SJCRH30 (cell line): ENCODE results near the gene RPL35. TPM values are rescaled to one million over a fixed set of nuclear protein-coding genes. Genes with fewer than 3 reads are reported as not detected.

Source experiments
- DNase-seq, 2 experiments: peaks; one replicate each; pipeline ENCODE4 v3.0.0-alpha.2; 2015 to 2020
- H3K27ac ChIP-seq: fragments of 250-450 bp; sonication (Bioruptor Pico); 2 replicates; pipeline ENCODE4 v1.5.1; 2020; ENCODE audit warnings: mild to moderate bottlenecking, moderate library complexity
- H3K27me3 ChIP-seq: fragments of 250-450 bp; sonication (Bioruptor Pico); 2 replicates; pipeline ENCODE4 v1.5.1; 2020; ENCODE audit warnings: mild to moderate bottlenecking, moderate library complexity
- H3K36me3 ChIP-seq: fragments of 250-450 bp; sonication (Bioruptor Pico); 2 replicates; pipeline ENCODE4 v1.5.1; 2020; ENCODE audit warnings: mild to moderate bottlenecking, moderate library complexity
- H3K4me1 ChIP-seq: fragments of 250-450 bp; sonication (Bioruptor Pico); 2 replicates; pipeline ENCODE4 v1.5.1; 2020; ENCODE audit warnings: mild to moderate bottlenecking, moderate library complexity
- H3K4me3 ChIP-seq: fragments of 250-450 bp; sonication (Bioruptor Pico); 2 replicates; pipeline ENCODE4 v1.5.1; 2020; ENCODE audit warnings: mild to moderate bottlenecking, moderate library complexity
- H3K9me3 ChIP-seq: fragments of 250-450 bp; sonication (Bioruptor Pico); replicated peaks from 2 replicates; pipeline ENCODE4 v1.5.1; 2020; ENCODE audit warnings: mild to moderate bottlenecking, moderate library complexity
- total RNA-seq: library from RNA; depleted of rRNA; stranded (reverse); fragments of >200 nt; shearing (Covaris generic); gene quantifications from 2 replicates; pipeline ENCODE4 v1.2.3, GENCODE V29; 2014; rRNA removed

The RPL35 gene
- total RNA-seq, 1 experiment from 2014 or later = 3,495 TPM

DNA sequence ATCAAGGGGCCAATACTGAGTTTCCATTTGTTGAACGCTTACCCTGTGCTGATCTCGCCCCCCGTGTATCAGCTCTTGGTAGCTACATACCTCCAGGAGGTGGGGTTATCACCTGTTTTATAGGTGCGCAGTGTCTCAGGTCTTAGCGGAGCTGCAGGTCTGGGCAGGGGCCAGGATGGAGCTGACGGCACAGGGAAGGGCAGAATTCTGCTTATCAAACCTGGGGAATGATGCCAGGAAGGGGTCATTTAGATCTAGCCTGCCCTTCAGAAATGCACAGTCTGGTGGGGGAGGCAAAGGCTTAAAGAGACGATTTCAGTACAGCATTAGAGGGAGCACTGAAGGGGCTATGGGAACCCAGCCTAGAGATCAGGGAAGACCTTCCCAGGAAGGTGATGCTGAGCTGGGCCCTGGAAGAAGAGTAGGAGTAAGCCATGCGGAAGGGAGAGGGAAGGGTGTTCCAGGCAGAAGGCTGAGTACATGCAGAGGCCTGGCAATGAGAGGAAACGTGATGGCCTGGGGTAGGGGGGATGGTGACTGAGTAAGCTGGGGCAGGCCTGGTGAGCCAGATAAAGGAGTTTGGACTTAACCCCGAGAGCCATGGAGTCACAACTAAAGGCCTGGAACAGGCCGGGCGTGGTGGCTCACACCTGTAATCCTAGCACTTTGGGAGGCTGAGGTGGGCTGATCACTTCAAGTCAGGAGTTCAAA lies 53.4 kb downstream of the RPL35 start:
- Histone ChIP-seq H3K36me3 (no peaks in the 10 kb centered on the region), H3K4me1 (peaks cover 49% of the 10 kb centered on the region), H3K4me3 (no peak overlapping the region), H3K27ac (no peak overlapping the region), H3K9me3 (no peaks in the 10 kb centered on the region), H3K27me3 (no peaks in the 10 kb centered on the region)
- no peak for DNase-seq

Other genes starting within 250 kb of the RPL35 start
- 5.1 and 6.0 TPM in 2 replicates for gene NR6A1, start 90.6 kb downstream of the RPL35 start, total RNA-seq
- gene OLFML2A, start 84.8 kb downstream of the RPL35 start, total RNA-seq = 11.8 and 13.4 TPM in 2 replicates
- gene WDR38, start 8.5 kb downstream of the RPL35 start, total RNA-seq = not detected in 2 replicates
- gene ARPC5L, start 173 bp upstream of the RPL35 start, total RNA-seq = 54.0 and 58.5 TPM in 2 replicates
- 10.1 and 10.7 TPM in 2 replicates for gene GOLGA1, start 79.1 kb upstream of the RPL35 start, total RNA-seq